Common myeloid progenitor, CD34-positive (primary cell): ENCODE results near the gene IER2.

Experiments
- CTCF ChIA-PET: fragments of 350-600 bp; sonication (Branson Sonifier 250); formaldehyde crosslinking; loops from one replicate; lab custom pipeline; 2021; ENCODE audit warnings: antibody characterized with exemption; lab: Charles Lee
- POLR2A ChIA-PET: fragments of 350-600 bp; sonication (Branson Sonifier 250); formaldehyde crosslinking; loops from one replicate; lab custom pipeline; 2021; ENCODE audit warnings: antibody characterized with exemption; lab: Charles Lee
- DNase-seq, 3 donors: peaks; one replicate each; pipeline versions ENCODE4 v3.0.0 to v3.0.0-alpha.2; 2013
- H3K27ac ChIP-seq, 2 experiments: 1 replicate in 1 of 2; 2 replicates in 1 of 2; pipeline ENCODE4 v1.7.0; 2013; ENCODE audit warnings: inconsistent platforms in 2 of 2, low read length in 2 of 2, mild to moderate bottlenecking in 2 of 2, low read depth in 1 of 2, moderate library complexity in 1 of 2; ENCODE audit not compliant: severe bottlenecking in 2 of 2, insufficient read depth in 1 of 2, poor library complexity in 1 of 2
- H3K27me3 ChIP-seq, 5 experiments: replicated peaks in 2 of 5; 1 replicate in 3 of 5; 2 replicates in 2 of 5; pipeline versions ENCODE4 v1.6.1 to v1.7.0; 2013; ENCODE audit warnings: low read length in 4 of 5, mild to moderate bottlenecking in 2 of 5, moderate library complexity in 2 of 5, inconsistent platforms in 1 of 5; ENCODE audit not compliant: insufficient read depth in 5 of 5, control insufficient read depth in 4 of 5
- H3K36me3 ChIP-seq, 4 experiments: 1 replicate in 2 of 4; 2 replicates in 2 of 4; pipeline versions ENCODE4 v1.6.1 to v1.7.0; 2013; ENCODE audit warnings: low read length in 3 of 4, control low read depth in 1 of 4, mild to moderate bottlenecking in 1 of 4; ENCODE audit not compliant: control insufficient read depth in 4 of 4, insufficient read depth in 4 of 4
- H3K4me1 ChIP-seq, 4 experiments: 1 replicate in 3 of 4; 2 replicates in 1 of 4; pipeline versions ENCODE4 v1.6.1 to v1.7.1; 2013; ENCODE audit warnings: low read length in 3 of 4, mild to moderate bottlenecking in 3 of 4, control low read depth in 1 of 4, inconsistent platforms in 1 of 4, moderate library complexity in 1 of 4; ENCODE audit not compliant: control insufficient read depth in 4 of 4, insufficient read depth in 4 of 4; ENCODE audit errors: control extremely low read depth in 1 of 4
- H3K4me3 ChIP-seq, 7 experiments: 1 replicate in 4 of 7; 2 replicates in 3 of 7; pipeline versions ENCODE4 v1.5.1 to v1.7.0; 2013; ENCODE audit warnings: mild to moderate bottlenecking in 7 of 7, low read length in 6 of 7, moderate library complexity in 6 of 7, inconsistent platforms in 2 of 7, low read depth in 2 of 7, control low read depth in 1 of 7; ENCODE audit not compliant: insufficient read depth in 4 of 7, control insufficient read depth in 1 of 7; ENCODE audit errors: extremely low read depth in 1 of 7
- H3K9me3 ChIP-seq, 5 experiments: 1 replicate in 4 of 5; 2 replicates in 1 of 5; pipeline versions ENCODE4 v1.6.1 to v1.7.1; 2013; ENCODE audit warnings: low read length in 4 of 5, mild to moderate bottlenecking in 2 of 5, inconsistent platforms in 1 of 5, low read depth in 1 of 5, moderate library complexity in 1 of 5; ENCODE audit not compliant: control insufficient read depth in 4 of 5, insufficient read depth in 2 of 5; ENCODE audit errors: control extremely low read depth in 1 of 5
- WGBS: methylation state at CpG from one replicate; pipeline ENCODE4 v1.1.5; 2013; ENCODE audit not compliant: insufficient coverage; 5-methylcytosine and 5-hydroxymethylcytosine counted together

The IER2 gene

GRCh38 chr19:13151605-13152355, 1.6 kb downstream of the IER2 start:
- DNase-seq: peak; percentile 93 to 98 (median 98)
- CTCF ChIA-PET: interaction anchor here (0.8 to 2.0 kb wide), 10 partner anchors 12 to 176 kb away, joined by 3 to 10 read pairs (median 4); partner anchors contain the start of gene NACC1

GRCh38 chr19:13152356-13152973, 2.3 kb downstream of the IER2 start:
- peak overlapping the region; percentile 81 to 99 (median 98) for H3K4me3 ChIP-seq
- no peaks in the 10 kb centered on the region for H3K27me3 ChIP-seq
- WGBS: 0% methylated on average over 23 of the region's 25 CpGs
- H3K36me3 ChIP-seq: peaks cover 0 to 10% (median 3%) of the 10 kb centered on the region in 4 experiments
- POLR2A ChIA-PET: interaction anchor here (0.6 to 9.1 kb wide), 11 partner anchors 11 to 375 kb away, joined by 3 to 156 read pairs (median 4); partner anchors contain the start of genes LYL1 and NACC1
- H3K9me3 ChIP-seq: no peaks in the 10 kb centered on the region
- CTCF ChIA-PET: interaction anchor here (0.7 to 2.0 kb wide), 11 partner anchors 11 to 177 kb away, joined by 3 to 10 read pairs (median 4); partner anchors contain the start of gene NACC1
- peaks cover 3 to 65% (median 49%) of the 10 kb centered on the region in 4 experiments for H3K4me1 ChIP-seq
- H3K27ac ChIP-seq: peak overlapping the region; percentile 72 to 96
- no peak for DNase-seq

More at GRCh38 chr19:13151605-13152355, 1.6 kb downstream of the IER2 start:
- peaks cover 0 to 10% (median 3%) of the 10 kb centered on the region in 4 experiments for H3K36me3 ChIP-seq
- POLR2A ChIA-PET: interaction anchor here (0.6 to 9.1 kb wide), 8 partner anchors 12 to 374 kb away, joined by 3 to 156 read pairs (median 5); partner anchors contain the start of genes LYL1 and NACC1
- H3K9me3 ChIP-seq: no peaks in the 10 kb centered on the region
- no peaks in the 10 kb centered on the region for H3K27me3 ChIP-seq
- WGBS: 0% methylated on average over 53 of the region's 71 CpGs
- H3K4me1 ChIP-seq: peaks cover 0 to 62% (median 51%) of the 10 kb centered on the region in 4 experiments
- H3K27ac ChIP-seq: peak overlapping the region; percentile 88 to 96
- H3K4me3 ChIP-seq: peak overlapping the region; percentile 81 to 99 (median 98)

GRCh38 chr19:13152974-13153568, 2.9 kb downstream of the IER2 start:
- under 1% methylated on average over 44 of the region's 59 CpGs for WGBS
- H3K4me1 ChIP-seq: peaks cover 3 to 68% (median 49%) of the 10 kb centered on the region in 4 experiments
- peak; percentile 92 to 96 (median 94) for DNase-seq

GRCh38 chr19:13153569-13154240, 3.5 kb downstream of the IER2 start:
- peak overlapping the region; percentile 72 to 96 for H3K27ac ChIP-seq
- no peaks in the 10 kb centered on the region for H3K27me3 ChIP-seq
- H3K4me1 ChIP-seq: peaks cover 3 to 68% (median 46%) of the 10 kb centered on the region in 4 experiments
- no peak for DNase-seq
- peaks cover 0 to 10% (median 3%) of the 10 kb centered on the region in 4 experiments for H3K36me3 ChIP-seq
- ChIA-PET POLR2A (interaction anchor here (1.3 to 9.1 kb wide), 7 partner anchors 10 to 57 kb away, joined by 3 to 156 read pairs (median 24); partner anchors contain the start of genes LYL1 and NACC1), CTCF (interaction anchor here (0.6 to 2.0 kb wide), 2 partner anchors 10 to 684 kb away, joined by 3 to 10 read pairs; no protein-coding TSS in a partner anchor)
- H3K4me3 ChIP-seq: peak overlapping the region; percentile 81 to 99 (median 98)
- no peaks in the 10 kb centered on the region for H3K9me3 ChIP-seq
- WGBS: 0% methylated on average over 37 of the region's 69 CpGs

More at GRCh38 chr19:13152974-13153568, 2.9 kb downstream of the IER2 start:
- H3K27ac ChIP-seq: peak overlapping the region; percentile 72 to 96
- no peaks in the 10 kb centered on the region for H3K9me3 ChIP-seq
- H3K27me3 ChIP-seq: no peaks in the 10 kb centered on the region
- POLR2A ChIA-PET: interaction anchor here (0.6 to 9.1 kb wide), 7 partner anchors 10 to 209 kb away, joined by 3 to 156 read pairs (median 6); partner anchors contain the start of genes LYL1 and NACC1
- CTCF ChIA-PET: interaction anchor here (0.6 to 2.0 kb wide), 9 partner anchors 11 to 684 kb away, joined by 3 to 10 read pairs (median 4); partner anchors contain the start of gene NACC1
- H3K4me3 ChIP-seq: peak overlapping the region; percentile 81 to 99 (median 98)
- peaks cover 0 to 10% (median 3%) of the 10 kb centered on the region in 4 experiments for H3K36me3 ChIP-seq

GRCh38 chr19:13154241-13154778, 4.1 kb downstream of the IER2 start:
- peaks cover 0 to 10% (median 3%) of the 10 kb centered on the region in 4 experiments for H3K36me3 ChIP-seq
- ChIA-PET CTCF (interaction anchor here (1.2 to 3.8 kb wide), 6 partner anchors 11 to 48 kb away, joined by 3 to 32 read pairs (median 6); partner anchors contain the start of gene NACC1), POLR2A (interaction anchor here (0.9 to 9.1 kb wide), 8 partner anchors 11 to 365 kb away, joined by 3 to 156 read pairs (median 6); partner anchors contain the start of gene LYL1)
- peaks cover 3 to 62% (median 40%) of the 10 kb centered on the region in 4 experiments for H3K4me1 ChIP-seq
- no peaks in the 10 kb centered on the region for H3K27me3 ChIP-seq
- peak overlapping the region; percentile 81 to 99 (median 98) for H3K4me3 ChIP-seq
- H3K9me3 ChIP-seq: no peaks in the 10 kb centered on the region
- H3K27ac ChIP-seq: peak overlapping the region; percentile 72 to 96
- WGBS: 0% methylated on average over 7 of the region's 21 CpGs
- peak; percentile 28 to 58 (median 37) for DNase-seq
